ENCODE results near the gene C20orf144. TPM values are rescaled to one million over a fixed set of nuclear protein-coding genes. Genes with fewer than 3 reads are reported as not detected.
"Not testable (repeated sequence)": the region's sequence is repeated elsewhere in the genome, so short reads cannot be mapped to it uniquely, and the experiment has no call there.

Gene C20orf144
- total RNA-seq, 1 donor from 2014 or later = 0.13 TPM

DNA sequence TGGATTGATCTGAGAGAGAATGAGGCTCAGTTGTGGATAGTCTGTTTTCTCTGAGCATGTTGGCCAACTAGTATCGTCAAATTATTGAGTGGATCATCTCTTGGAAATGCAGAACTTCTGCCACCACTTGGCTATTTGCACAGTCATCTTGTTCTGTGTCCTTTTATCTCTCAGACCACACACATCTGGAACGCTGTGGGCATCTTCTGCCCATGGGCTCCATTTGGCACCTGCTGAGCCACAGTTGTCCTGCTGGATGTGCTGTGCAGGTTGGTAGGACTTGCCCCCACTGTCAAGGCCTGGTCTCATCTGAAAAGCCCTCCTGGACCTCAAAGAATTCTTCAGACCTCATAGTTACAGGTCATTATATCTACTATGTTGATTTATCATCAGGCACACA lies 16.7 kb upstream of the C20orf144 start:
- Mint-ChIP-seq H3K4me1 (ENCODE audit: unreplicated experiment) (peaks cover 21% of the 10 kb centered on the region), H3K9me3 (ENCODE audit: unreplicated experiment) (no peaks in the 10 kb centered on the region), H3K36me3 (ENCODE audit: unreplicated experiment) (peaks cover 32% of the 10 kb centered on the region), H3K27ac (ENCODE audit: unreplicated experiment) (no peak overlapping the region), H3K27me3 (ENCODE audit: unreplicated experiment) (no peaks in the 10 kb centered on the region), H3K4me3 (ENCODE audit: unreplicated experiment) (no peak overlapping the region)
- no peak for DNase-seq (ENCODE audit: extremely low spot score, unreplicated experiment)
- TF ChIP-seq, protein P1, sequence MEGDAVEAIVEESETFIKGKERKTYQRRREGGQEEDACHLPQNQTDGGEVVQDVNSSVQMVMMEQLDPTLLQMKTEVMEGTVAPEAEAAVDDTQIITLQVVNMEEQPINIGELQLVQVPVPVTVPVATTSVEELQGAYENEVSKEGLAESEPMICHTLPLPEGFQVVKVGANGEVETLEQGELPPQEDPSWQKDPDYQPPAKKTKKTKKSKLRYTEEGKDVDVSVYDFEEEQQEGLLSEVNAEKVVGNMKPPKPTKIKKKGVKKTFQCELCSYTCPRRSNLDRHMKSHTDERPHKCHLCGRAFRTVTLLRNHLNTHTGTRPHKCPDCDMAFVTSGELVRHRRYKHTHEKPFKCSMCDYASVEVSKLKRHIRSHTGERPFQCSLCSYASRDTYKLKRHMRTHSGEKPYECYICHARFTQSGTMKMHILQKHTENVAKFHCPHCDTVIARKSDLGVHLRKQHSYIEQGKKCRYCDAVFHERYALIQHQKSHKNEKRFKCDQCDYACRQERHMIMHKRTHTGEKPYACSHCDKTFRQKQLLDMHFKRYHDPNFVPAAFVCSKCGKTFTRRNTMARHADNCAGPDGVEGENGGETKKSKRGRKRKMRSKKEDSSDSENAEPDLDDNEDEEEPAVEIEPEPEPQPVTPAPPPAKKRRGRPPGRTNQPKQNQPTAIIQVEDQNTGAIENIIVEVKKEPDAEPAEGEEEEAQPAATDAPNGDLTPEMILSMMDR (IDR thresholded peaks at IDR 0.05) = no peak

DNA sequence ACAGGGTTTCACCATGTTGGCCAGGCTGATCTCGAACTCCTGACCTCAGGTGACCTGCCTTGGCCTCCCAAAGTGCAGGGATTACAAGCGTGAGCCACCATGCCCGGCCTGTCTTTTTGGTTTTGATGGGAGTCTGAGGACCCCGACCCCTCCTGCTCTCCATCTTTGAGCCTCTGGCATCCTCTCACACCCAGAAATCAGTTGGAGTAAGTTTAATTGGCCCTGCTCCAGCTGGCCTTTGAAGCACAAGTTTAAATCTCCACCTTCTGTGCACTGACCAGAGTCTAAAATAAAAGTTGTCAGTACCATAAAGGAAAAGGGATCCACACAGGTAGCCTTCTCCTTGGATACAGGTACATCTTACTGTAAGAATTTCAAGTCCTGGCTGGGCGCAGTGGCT lies 15.9 kb upstream of the C20orf144 start:
- Mint-ChIP-seq H3K4me1 (ENCODE audit: unreplicated experiment) (peaks cover 21% of the 10 kb centered on the region), H3K27ac (ENCODE audit: unreplicated experiment) (no peak overlapping the region)
- TF ChIP-seq, protein P1 (IDR thresholded peaks at IDR 0.05) = no peak

DNA sequence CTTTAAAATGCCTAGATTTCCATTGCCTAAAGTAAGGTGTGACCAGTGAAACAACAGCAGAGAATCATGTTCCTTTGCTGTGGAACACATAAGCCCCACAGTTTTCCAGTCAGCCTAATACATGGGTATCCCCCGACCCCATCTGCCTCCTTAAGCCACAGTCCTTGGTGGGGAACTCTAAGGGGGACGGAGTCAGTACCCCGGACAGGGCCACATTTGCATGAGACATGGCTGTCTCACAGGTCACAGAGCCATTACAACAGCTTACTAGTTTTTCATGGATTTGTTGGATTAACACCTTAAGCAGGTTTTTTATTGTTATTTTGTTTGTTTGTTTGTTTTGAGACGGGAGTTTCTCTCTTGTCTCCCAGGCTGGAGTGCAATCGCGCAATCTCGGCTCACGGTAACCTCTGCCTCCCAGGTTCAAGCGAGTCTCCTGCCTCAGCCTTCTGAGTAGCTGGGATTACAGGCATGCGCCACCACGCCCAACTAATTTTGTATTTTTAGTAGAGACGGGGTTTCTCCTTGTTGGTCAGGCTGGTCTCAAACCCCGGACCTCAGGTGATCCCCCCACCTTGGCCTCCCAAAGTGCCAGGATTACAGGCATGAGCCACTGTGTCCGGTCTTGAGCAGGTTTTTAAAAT lies 15.0 kb upstream of the C20orf144 start:
- peak overlapping the region; percentile 10 for H3K27ac Mint-ChIP-seq (ENCODE audit: unreplicated experiment)
- DNase-seq (ENCODE audit: extremely low spot score, unreplicated experiment); H3K27me3 Mint-ChIP-seq (ENCODE audit: unreplicated experiment); H3K4me3 Mint-ChIP-seq (ENCODE audit: unreplicated experiment); H3K9me3 Mint-ChIP-seq (ENCODE audit: unreplicated experiment): not testable (repeated sequence)
- peaks cover 21% of the 10 kb centered on the region for H3K4me1 Mint-ChIP-seq (ENCODE audit: unreplicated experiment)
- peaks cover 23% of the 10 kb centered on the region for H3K36me3 Mint-ChIP-seq (ENCODE audit: unreplicated experiment)

More for the DNA sequence above, 15.9 kb upstream of the C20orf144 start:
- Mint-ChIP-seq H3K4me3 (ENCODE audit: unreplicated experiment) (no peak overlapping the region), H3K27me3 (ENCODE audit: unreplicated experiment) (no peaks in the 10 kb centered on the region), H3K9me3 (ENCODE audit: unreplicated experiment) (no peaks in the 10 kb centered on the region), H3K36me3 (ENCODE audit: unreplicated experiment) (peaks cover 26% of the 10 kb centered on the region)
- DNase-seq (ENCODE audit: extremely low spot score, unreplicated experiment) = no peak

DNA sequence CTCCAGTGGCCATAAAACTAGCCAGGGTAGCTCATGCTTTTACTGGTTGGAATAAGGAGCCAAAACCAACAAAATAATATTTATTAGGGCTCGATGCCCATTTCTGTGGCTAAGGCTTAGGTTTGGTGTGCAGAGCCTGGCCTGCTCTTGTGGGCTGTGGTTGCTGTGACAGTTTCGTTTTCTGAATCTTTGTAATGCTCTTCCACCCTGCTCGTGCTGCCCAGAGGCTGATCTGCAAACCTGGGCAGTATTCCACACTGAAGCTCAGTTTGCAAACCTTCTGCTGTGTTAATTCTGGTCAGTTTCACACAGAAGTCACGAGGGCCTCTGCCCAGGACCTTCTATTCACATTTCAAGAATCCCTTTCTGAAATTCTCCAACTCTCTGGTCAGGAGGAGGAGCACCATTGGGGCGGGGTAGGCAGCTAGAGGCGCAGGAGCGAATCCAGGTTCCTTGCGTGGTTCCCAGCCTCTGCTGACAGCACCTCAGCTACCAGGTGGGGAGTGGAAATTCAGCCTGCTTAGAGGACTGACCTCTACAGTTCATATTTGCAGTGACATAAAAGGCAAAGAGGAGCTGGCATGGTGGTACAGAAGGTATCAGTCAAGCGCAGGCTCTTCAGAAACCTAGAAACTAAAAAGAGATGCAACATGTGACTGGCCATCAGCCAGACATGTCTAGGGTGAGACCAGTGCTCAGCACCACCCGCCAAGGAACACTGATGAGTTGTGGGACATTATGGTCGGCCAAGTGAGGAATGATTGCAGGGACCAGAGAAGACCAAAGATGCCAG lies 14.3 kb upstream of the C20orf144 start:
- Mint-ChIP-seq H3K27ac (ENCODE audit: unreplicated experiment) (peak overlapping the region; percentile 69), H3K27me3 (ENCODE audit: unreplicated experiment) (no peaks in the 10 kb centered on the region), H3K9me3 (ENCODE audit: unreplicated experiment) (no peaks in the 10 kb centered on the region), H3K4me3 (ENCODE audit: unreplicated experiment) (peak overlapping the region; percentile 39), H3K4me1 (ENCODE audit: unreplicated experiment) (peaks cover 21% of the 10 kb centered on the region), H3K36me3 (ENCODE audit: unreplicated experiment) (peaks cover 21% of the 10 kb centered on the region)
- no peak for DNase-seq (ENCODE audit: extremely low spot score, unreplicated experiment)
- TF ChIP-seq, protein P1 (IDR thresholded peaks at IDR 0.05) = no peak

DNA sequence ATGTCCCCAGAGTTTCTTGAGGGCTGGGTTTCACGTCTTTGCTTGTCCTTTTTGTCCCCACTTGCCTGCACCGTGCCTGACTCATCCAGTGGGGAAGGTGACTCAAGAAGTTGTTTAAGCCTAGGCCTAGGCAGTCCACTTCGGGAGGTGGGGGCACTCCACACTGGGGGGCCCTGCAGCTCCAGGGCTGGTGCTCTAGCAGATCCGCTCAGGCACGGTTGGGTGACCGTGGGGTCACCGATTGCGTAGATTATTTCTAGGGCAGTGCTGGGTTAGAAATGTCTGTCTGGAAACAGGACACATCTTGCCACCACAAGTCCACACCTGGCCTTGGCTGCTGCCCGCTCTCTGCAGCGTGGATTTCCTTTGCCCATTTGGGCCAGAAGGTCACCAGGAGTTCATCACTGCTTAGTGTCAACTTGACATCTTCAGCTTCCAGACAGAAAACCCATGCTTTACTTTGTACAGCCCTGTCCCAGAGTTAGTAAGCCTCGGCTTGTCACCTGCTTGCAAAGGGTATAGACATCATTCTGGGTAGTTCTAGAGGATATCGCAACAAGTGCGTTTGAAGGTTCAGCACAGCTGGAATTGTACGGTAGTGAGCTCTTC lies 13.6 kb upstream of the C20orf144 start:
- Mint-ChIP-seq H3K27ac (ENCODE audit: unreplicated experiment) (peak overlapping the region; percentile 69), H3K4me1 (ENCODE audit: unreplicated experiment) (peaks cover 24% of the 10 kb centered on the region)
- no peak for DNase-seq (ENCODE audit: extremely low spot score, unreplicated experiment)

More for the DNA sequence above, 13.6 kb upstream of the C20orf144 start:
- Mint-ChIP-seq H3K27me3 (ENCODE audit: unreplicated experiment) (no peaks in the 10 kb centered on the region), H3K9me3 (ENCODE audit: unreplicated experiment) (no peaks in the 10 kb centered on the region), H3K4me3 (ENCODE audit: unreplicated experiment) (no peak overlapping the region), H3K36me3 (ENCODE audit: unreplicated experiment) (peaks cover 21% of the 10 kb centered on the region)
- TF ChIP-seq, protein P1 (IDR thresholded peaks at IDR 0.05) = no peak
